ENCODE data around the gene ELMOD3. TPM values are rescaled to one million over a fixed set of nuclear protein-coding genes. Genes with fewer than 3 reads are reported as not detected.

ELMOD3 gene
- total RNA-seq, 2 donors from 2014 or later, result 16.9 to 18.5 TPM

DNA sequence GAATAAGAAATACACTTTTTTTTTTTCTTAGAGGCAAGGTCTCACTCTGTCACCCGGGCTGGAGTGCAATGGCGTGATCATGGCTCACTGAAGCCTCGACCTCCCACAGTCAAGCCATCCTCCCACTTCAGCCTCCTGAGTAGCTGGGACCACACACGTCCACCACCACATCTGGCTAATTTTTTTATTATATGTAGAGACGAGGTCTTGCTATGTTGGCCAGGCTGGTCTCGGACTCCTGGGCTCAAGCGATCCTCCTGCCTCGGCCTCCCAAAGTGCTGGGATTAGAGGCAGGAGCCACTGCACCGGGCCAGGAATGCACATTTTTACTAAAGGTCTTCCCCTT, 29.1 kb upstream of the ELMOD3 start:
- intact Hi-C loops (cut with DNase I), result no loop called here
- Histone ChIP-seq H3K27me3 (no peaks in the 10 kb centered on the region), H3K4me1 (peaks cover 50% of the 10 kb centered on the region), H3K27ac (peak overlapping the region in 3 of 4 donors; percentile 59 to 98 (median 93)), H3K9me3 (no peaks in the 10 kb centered on the region), H3K36me3 (replicated peaks in 1 of 2; ENCODE audit: insufficient read depth in 1 of 2, low read depth in 2 of 2) (peaks cover 0 to 10% of the 10 kb centered on the region in 2 donors), H3K4me3 (peak overlapping the region in 1 of 2 donors; percentile 72)
- ATAC-seq (no peak), DNase-seq (no peak)
- 56 to 59% methylated on average over 8 to 9 of the region's 9 CpGs for WGBS, 2 donors
- TF ChIP-seq POLR2A (IDR thresholded peaks at IDR 0.05), result no peak
- no peak for TF ChIP-seq CTCF (IDR thresholded peaks at IDR 0.05)

DNA sequence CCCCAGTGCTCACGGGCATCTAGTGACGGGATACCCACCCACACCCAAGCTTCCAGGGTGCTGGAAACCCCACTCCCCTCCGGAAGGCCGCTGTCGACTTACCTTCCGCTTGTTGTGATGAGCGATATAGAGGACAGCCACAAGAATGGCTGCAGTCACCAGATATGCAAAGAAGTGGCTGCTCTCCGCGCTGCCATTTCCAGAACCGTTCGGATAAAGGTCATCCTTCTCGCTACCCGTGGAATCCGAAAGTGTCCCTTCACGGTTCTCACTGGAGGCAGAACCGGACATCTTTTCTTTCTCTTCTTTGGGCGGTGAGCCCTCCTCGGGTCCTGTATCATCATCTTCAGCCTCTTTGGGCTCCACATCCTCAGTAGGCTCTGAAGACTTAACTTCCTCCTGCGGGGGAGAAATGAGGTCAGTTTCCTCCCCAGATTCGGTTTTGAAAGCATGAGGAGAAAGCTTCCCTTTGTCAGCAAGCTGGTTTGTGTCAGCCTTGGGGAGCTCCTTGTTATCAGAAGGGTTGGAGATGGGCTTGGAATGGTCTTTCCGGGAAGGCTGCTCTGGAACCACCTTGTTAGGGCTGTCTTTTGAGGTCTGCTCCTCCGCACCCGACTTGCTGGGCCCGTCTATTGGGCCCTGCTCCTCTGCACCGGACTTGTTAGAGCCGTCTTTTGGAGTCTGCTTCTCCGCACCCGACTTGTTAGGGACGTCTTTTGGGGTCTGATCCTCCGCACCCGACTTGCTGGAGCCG, 28.0 kb upstream of the ELMOD3 start:
- TF ChIP-seq POLR2A (IDR thresholded peaks at IDR 0.05) (no peak), CTCF (IDR thresholded peaks at IDR 0.05) (no peak)
- WGBS, 2 donors, result 17 to 27% methylated on average over 29 to 32 of the region's 32 CpGs
- Histone ChIP-seq H3K4me3 (peak overlapping the region; percentile 72 to 95), H3K27me3 (no peaks in the 10 kb centered on the region), H3K36me3 (replicated peaks in 1 of 2; ENCODE audit: insufficient read depth in 1 of 2, low read depth in 2 of 2) (peaks cover 0 to 10% of the 10 kb centered on the region in 2 donors), H3K9me3 (no peaks in the 10 kb centered on the region), H3K4me1 (peaks cover 50% of the 10 kb centered on the region), H3K27ac (peak overlapping the region in 3 of 4 donors; percentile 93 to 99 (median 98))
- peak in 1 of 4 donors; percentile 42 for DNase-seq
- intact Hi-C loops (cut with DNase I), result no loop called here
- ATAC-seq, result no peak

- Histone ChIP-seq H3K4me1 (peaks cover 50% of the 10 kb centered on the region), H3K27ac (peak overlapping the region; percentile 82 to 99 (median 96)), H3K4me3 (peak overlapping the region; percentile 72 to 95), H3K36me3 (replicated peaks in 1 of 2; ENCODE audit: insufficient read depth in 1 of 2, low read depth in 2 of 2) (peaks cover 0 to 10% of the 10 kb centered on the region in 2 donors), H3K9me3 (no peaks in the 10 kb centered on the region), H3K27me3 (no peaks in the 10 kb centered on the region)
- intact Hi-C loops (cut with DNase I), result no loop called here
- ATAC-seq, result peak; percentile 1
- 2 to 4% methylated on average over 30 to 41 of the region's 41 CpGs for WGBS, 2 donors
- peak; percentile 33 to 52 (median 43) for DNase-seq
- TF ChIP-seq POLR2A (IDR thresholded peaks at IDR 0.05), result no peak
- no peak for TF ChIP-seq CTCF (IDR thresholded peaks at IDR 0.05)
These were observed 27.3 kb upstream of the ELMOD3 start for GRCh38 chr2:85327160-85327821.

DNA sequence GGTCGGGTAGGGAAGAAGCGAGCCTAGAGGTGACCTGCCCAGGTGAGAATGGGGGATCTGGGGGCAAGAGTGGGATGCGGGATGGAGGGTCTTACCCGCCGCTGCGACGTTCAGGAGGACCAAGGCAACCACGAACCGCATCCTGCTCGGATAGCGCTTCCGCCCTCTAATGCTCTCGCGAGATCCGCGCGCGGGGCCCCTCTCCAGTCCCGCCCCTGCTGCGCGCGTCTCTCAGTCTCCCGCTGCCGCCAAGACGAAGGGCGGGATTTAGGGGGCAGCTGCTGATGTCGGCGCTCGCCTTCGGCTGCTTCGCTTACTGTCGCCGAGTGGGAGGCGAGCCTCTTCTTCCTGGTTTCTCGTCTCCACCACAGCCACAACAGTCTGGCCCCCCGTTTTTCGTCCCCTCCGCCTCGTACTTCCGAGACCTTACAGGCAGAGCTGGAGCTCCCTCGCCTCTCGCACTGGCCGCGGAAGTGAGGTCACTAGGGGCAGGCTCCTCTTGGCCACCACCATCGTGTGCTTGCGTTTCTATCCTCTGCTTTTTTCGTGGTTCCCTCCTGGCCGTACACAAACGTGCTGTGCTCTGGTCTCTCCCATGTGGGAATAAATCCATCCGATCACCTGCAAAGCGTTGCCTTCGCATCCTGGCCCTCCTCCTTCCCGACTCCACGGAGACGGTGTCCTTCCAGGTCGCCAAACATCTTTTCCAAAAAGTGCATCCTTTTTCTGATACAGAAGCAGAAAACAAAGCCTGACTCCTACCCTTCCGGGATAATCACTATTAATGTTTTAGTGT, 26.5 kb upstream of the ELMOD3 start, which contains the start of gene TGOLN2:
Gene TGOLN2 (minus strand): TSS at position 168 of the 796 bp plus-strand sequence. CDS start 27 bp downstream, at position 141.
- DNase-seq, result peak; percentile 92 to 94 (median 93)
- H3K27ac ChIP-seq, result peak within 1 kb of the TSS; percentile 82 to 99 (median 96)
- peak; percentile 98 to 99 (median 99) for TF ChIP-seq POLR2A (IDR thresholded peaks at IDR 0.05)
- peak in 3 of 7 experiments; percentile 9 to 41 (median 34) for TF ChIP-seq CTCF (IDR thresholded peaks at IDR 0.05)
- H3K9me3 ChIP-seq, result no peaks in the 10 kb centered on the region
- no peaks in the 10 kb centered on the region for H3K27me3 ChIP-seq
- H3K4me3 ChIP-seq, result peak within 1 kb of the TSS; percentile 72 to 95
- 0 to 1% methylated on average over 31 to 57 of the region's 57 CpGs for WGBS, 2 donors
- peaks cover 43% of the 10 kb centered on the region for H3K4me1 ChIP-seq
- peaks cover 0 to 8% of the 10 kb centered on the region in 2 donors for H3K36me3 ChIP-seq (replicated peaks in 1 of 2; ENCODE audit: insufficient read depth in 1 of 2, low read depth in 2 of 2)
- peak; percentile 97 for ATAC-seq
- intact Hi-C loops (cut with DNase I), result no loop called here
